GM12801 (cell line): ENCODE data around the gene SLC25A28.

Experiments used
- CTCF ChIP-seq: IDR thresholded peaks from one replicate; pipeline ENCODE4 v1.5.1; 2011; ENCODE audit warnings: control low read depth; ENCODE audit not compliant: insufficient read length; ENCODE audit errors: extremely low read depth

SLC25A28 gene

GRCh38 chr10:99611326-99611725 is 8.9 kb downstream of the SLC25A28 start:
- TF ChIP-seq CTCF, result no peak

DNA sequence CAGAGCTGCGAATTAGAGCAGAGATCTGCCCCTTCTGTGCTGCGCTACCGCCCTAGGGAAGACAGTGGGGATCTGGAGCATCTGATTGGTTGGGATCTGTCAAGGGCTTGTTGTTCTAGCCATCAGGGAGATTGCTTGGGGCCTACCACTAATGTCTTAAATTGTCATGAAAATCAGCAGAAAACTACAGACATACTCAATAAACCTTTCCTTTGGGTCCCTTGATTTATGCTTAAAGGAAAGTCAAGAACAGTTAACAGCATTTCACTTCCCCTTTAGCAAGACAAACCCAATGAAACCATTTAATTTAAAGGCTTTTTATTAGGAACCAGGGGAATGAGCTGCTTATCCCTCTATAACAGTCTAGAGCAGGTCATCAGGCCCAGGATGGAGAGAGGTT is 10.0 kb downstream of the SLC25A28 start:
- TF ChIP-seq CTCF, result no peak

DNA sequence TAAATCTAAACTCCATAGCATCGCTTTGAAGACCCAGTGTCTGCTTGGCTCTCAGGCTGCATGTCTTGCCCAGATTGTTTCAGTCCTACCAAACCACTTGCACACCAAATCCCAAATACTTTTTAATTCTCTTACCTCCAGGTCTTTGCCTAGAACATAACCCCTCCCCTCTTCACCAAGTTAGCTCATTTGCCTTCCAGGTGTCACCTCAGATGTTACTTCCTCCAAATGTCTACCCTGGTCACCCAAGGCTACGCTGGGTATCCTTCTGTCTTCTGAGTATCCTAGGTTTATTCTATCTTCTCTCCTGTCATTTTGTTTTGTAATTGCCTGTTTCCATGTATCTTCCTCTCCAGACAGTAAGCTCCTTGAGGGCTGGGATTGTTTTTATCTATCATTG is 11.1 kb downstream of the SLC25A28 start:
- no peak for TF ChIP-seq CTCF

DNA sequence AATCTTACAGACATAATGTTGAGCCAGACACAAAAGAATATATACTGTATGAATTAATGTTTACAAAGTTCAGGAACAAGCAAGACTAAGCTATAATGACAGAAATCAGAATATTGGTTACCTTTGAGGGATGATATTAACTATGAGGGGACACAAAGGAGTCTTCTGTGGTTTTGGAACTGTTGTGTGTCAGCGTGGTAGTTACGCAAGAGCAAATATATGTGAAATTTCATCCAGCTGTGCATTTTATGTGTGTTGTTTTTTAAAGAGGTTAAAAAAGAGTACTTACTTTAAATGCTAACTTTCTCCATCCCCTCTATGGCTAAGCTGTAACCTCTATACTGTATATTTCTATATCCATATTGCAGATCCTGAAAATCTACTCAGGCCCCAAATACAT is 14.9 kb downstream of the SLC25A28 start:
- TF ChIP-seq CTCF, result no peak

- TF ChIP-seq CTCF, result no peak
Observed at GRCh38 chr10:99604862-99605261, 15.4 kb downstream of the SLC25A28 start.

- no peak for TF ChIP-seq CTCF
Observed at GRCh38 chr10:99598781-99599509, 21.3 kb downstream of the SLC25A28 start.

- no peak for TF ChIP-seq CTCF
Observed at GRCh38 chr10:99598011-99598410, 22.2 kb downstream of the SLC25A28 start.
